COLO829 (cell line): ENCODE results near the gene RAB8B.

Experiments used
- DNase-seq: peaks from one replicate; pipeline ENCODE4 v3.0.0; 2012; ENCODE audit warnings: low spot score

Gene RAB8B

DNA sequence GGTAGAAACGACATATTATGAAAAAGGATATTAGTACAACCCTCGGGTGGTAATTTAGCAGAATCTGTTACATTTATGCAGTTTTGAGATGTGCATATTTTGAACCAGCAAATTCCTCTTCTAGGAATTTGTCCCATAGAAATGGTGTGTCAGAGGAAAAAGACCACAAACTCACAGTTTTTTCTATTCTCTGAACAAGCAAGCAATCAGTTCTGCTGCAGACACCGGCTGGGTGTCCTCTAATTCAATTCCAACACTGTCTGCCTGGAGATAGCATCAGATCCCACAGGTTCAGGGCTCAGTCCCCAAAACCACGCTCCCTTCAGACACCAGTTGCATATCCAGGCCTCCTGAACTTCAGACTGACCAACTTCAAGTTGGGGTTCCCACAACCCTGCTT, 124.4 kb downstream of the RAB8B start:
- DNase-seq = no peak

DNA sequence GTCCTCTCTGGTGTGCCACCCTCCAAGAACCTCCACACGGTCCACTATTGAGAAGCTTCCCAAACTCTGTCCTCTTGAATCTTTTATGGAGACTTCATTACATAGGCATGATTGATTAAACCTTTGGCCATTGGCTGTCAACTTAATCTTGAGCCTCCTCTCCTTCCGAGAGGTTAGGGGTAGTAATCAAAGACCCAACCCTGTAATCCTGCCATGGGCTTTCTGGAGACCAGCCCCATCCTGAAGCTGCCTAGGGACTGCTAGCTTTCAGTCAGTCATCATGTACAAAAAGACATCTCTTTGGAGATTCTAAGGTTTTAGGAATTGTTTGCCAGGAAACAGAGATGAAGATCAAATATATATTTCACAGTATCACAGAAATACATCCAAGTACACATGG, 125.0 kb downstream of the RAB8B start:
- DNase-seq = no peak
